Ovary (tissue), 9 donors: ENCODE data around the gene TBC1D16. TPM values are rescaled to one million over a fixed set of nuclear protein-coding genes. Genes with fewer than 3 reads are reported as not detected.

ENCODE experiments used
- DNase-seq, 5 donors: peaks; one replicate each; pipeline ENCODE4 v3.0.0-alpha.2; 2019 to 2020
- H3K27ac ChIP-seq, 2 donors: fragments of 200-600 bp; one replicate each; pipeline versions ENCODE4 v1.5.1 to v1.8.0; 2019 to 2022
- H3K27me3 ChIP-seq: fragments of 200-600 bp; one replicate; pipeline ENCODE4 v1.8.0; 2022
- H3K36me3 ChIP-seq: fragments of 200-600 bp; sonication (generic); one replicate; pipeline ENCODE4 v1.5.1; 2019
- H3K4me1 ChIP-seq: one replicate; pipeline ENCODE4 v1.8.1; 2013; ENCODE audit warnings: mild to moderate bottlenecking, moderate library complexity; ENCODE audit not compliant: insufficient read depth
- H3K4me3 ChIP-seq: fragments of 200-600 bp; sonication (generic); one replicate; pipeline ENCODE4 v1.5.1; 2017
- H3K9me3 ChIP-seq, 2 donors: fragments of 200-600 bp in 1 of 2; sonication (generic) in 1 of 2; one replicate each; pipeline versions ENCODE4 v1.5.1 to v1.8.1; 2013 to 2019; ENCODE audit warnings: mild to moderate bottlenecking in 1 of 2, moderate library complexity in 1 of 2
- EP300 ChIP-seq: sonication (generic); formaldehyde crosslinking; IDR thresholded peaks from one replicate; pipeline ENCODE4 v1.6.1; 2017; ENCODE audit warnings: antibody characterized with exemption
- POLR2A ChIP-seq: fragments of 450-650 bp; IDR thresholded peaks from one replicate; pipeline ENCODE4 v1.6.1; 2017; ENCODE audit warnings: antibody characterized with exemption, mild to moderate bottlenecking, moderate library complexity
- WGBS, 3 donors: extraction: QIAGEN DNeasy Blood & Tissue Kit in 1 of 3; methylation state at CpG; one replicate each; pipeline versions ENCODE4 v1.1.5 to v1.1.7; 2013 to 2017; 5-methylcytosine and 5-hydroxymethylcytosine counted together
- intact Hi-C, 4 donors: fragments of 100-400 bp; cut with DNase I; formaldehyde crosslinking; loops; one replicate each; pipeline versions ENCODE4 v1.11.0 to v1.15.1; 2022 to 2023
- polyA plus RNA-seq, 2 donors: library from polyadenylated mRNA; stranded (reverse); fragments of 200-250 nt in 1 of 2; fragments of 350-450 nt in 1 of 2; fragmentation: Illumina TruSeq in 1 of 2; extraction: RNeasy Lipid Tissue Mini Kit (QIAGEN cat#74804) in 1 of 2; gene quantifications; one replicate each; pipeline ENCODE4 v1.2.3, GENCODE V29; 2013 to 2014
- total RNA-seq, 7 donors: library from RNA; depleted of rRNA in 2 of 7; stranded (reverse); fragments of >200 nt in 2 of 7; fragmentation: NEBNext Ultra II Directional in 3 of 7; extraction: Animal tissue kit (Norgen Biotek cat#: 25700) in 3 of 7; gene quantifications; one replicate each; pipeline versions ENCODE4 v1.1.0 to v1.2.4, GENCODE V29; 2016 to 2023
- TF ChIP-seq, protein P1 (sequence below), 3 donors: fragments of 450-650 bp in 2 of 3; fragments of 200-600 bp in 1 of 3; IDR thresholded peaks; one replicate each; pipeline versions ENCODE4 v1.5.1 to v1.8.0; 2016 to 2022; ENCODE audit warnings: antibody characterized with exemption in 3 of 3, mild to moderate bottlenecking in 1 of 3
- donor health status: DM: no; HTN: no; CAD: no; lungs with moderate emphysema.
- donor health status: DM: no; HTN: no; CAD: no.
- donor health status: Bipolar disorder and iron deficiency.
- donor health status: DM: yes; HTN: yes; CAD: no.
- donor health status: DM: no; HTN: no; CAD: no.
- donor health status: DM: yes; HTN: yes; CAD: no.

The TBC1D16 gene
- total and polyA plus RNA-seq, 9 donors = 9.3 to 40.5 (median 27.1) TPM

- no peak overlapping the region for H3K4me3 ChIP-seq
- intact Hi-C loops = no loop called here
- H3K9me3 ChIP-seq = no peaks in the 10 kb centered on the region
- no peaks in the 10 kb centered on the region for H3K36me3 ChIP-seq
- WGBS, 3 donors = 73 to 75% (median 75%) methylated on average over 11 of the region's 11 CpGs
- H3K27ac ChIP-seq = no peak overlapping the region
- no peaks in the 10 kb centered on the region for H3K27me3 ChIP-seq
- no peaks in the 10 kb centered on the region for H3K4me1 ChIP-seq
- TF ChIP-seq POLR2A (no peak), EP300 (no peak)
- TF ChIP-seq, protein P1, sequence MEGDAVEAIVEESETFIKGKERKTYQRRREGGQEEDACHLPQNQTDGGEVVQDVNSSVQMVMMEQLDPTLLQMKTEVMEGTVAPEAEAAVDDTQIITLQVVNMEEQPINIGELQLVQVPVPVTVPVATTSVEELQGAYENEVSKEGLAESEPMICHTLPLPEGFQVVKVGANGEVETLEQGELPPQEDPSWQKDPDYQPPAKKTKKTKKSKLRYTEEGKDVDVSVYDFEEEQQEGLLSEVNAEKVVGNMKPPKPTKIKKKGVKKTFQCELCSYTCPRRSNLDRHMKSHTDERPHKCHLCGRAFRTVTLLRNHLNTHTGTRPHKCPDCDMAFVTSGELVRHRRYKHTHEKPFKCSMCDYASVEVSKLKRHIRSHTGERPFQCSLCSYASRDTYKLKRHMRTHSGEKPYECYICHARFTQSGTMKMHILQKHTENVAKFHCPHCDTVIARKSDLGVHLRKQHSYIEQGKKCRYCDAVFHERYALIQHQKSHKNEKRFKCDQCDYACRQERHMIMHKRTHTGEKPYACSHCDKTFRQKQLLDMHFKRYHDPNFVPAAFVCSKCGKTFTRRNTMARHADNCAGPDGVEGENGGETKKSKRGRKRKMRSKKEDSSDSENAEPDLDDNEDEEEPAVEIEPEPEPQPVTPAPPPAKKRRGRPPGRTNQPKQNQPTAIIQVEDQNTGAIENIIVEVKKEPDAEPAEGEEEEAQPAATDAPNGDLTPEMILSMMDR (IDR thresholded peaks at IDR 0.05) = no peak
- no peak for DNase-seq
Observed at GRCh38 chr17:79892457-79893241, 143.0 kb downstream of the TBC1D16 start.

DNA sequence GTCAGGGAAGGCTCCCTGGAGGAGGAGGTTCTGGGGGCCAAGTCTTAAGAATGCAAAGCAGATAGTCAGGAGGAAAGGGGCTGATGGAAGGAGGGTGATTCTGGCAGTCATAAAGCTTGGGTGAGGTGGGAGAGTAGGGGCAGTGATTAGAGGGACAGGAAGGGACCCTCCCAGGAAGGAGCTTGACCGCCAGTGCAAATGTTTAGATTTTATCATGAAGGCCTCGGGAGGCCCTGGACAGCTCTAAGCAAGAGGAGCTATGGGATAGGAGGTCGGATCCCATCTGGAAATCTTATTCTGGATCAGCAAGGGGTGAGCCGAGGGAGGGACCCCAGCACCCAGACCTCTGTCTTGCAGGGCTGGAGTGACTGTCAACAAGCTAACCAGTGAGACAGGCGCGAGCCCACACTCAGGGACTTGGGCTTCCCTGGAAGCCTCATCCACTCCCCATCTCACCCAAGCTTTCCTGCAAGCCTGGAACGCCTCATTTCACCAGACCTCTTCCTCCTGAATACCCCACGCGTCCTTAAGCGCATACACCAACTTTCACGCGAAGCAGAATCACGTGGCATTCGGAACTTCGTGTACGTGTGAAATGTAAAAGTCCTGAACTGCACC is 144.4 kb downstream of the TBC1D16 start:
- Histone ChIP-seq H3K4me1 (no peaks in the 10 kb centered on the region), H3K27me3 (no peaks in the 10 kb centered on the region), H3K9me3 (no peaks in the 10 kb centered on the region), H3K36me3 (no peaks in the 10 kb centered on the region), H3K27ac (no peak overlapping the region), H3K4me3 (no peak overlapping the region)
- DNase-seq = peak in 1 of 5 donors; percentile 13
- intact Hi-C loops = no loop called here
- TF ChIP-seq EP300 = no peak
- no peak for TF ChIP-seq POLR2A
- TF ChIP-seq, protein P1 (IDR thresholded peaks at IDR 0.05) = no peak
- 75 to 85% (median 79%) methylated on average over 16 of the region's 16 CpGs for WGBS, 3 donors

DNA sequence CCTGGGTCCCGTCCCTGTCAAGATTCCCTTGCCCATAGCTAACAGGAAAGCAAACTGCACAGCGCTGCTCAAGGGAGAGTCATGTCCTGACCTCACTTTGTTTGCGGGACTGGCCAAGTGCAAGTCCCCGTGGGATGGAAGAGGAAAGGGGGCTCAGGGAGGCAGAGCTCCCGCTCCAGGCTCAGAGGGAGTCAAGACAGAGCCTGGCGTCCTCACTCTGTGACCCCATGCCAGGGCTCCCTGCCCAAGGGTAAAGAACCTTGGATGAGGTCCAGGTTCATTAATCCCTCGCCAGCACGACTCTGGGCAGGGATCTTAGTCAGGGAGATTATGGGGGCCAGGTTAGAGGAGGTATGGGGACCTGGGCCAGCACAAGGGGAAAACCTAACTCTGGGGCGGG is 145.0 kb downstream of the TBC1D16 start:
- no peak for TF ChIP-seq POLR2A
- TF ChIP-seq, protein P1 (IDR thresholded peaks at IDR 0.05) = no peak
- TF ChIP-seq EP300 = no peak
- Histone ChIP-seq H3K4me1 (no peaks in the 10 kb centered on the region), H3K4me3 (no peak overlapping the region), H3K27ac (no peak overlapping the region), H3K36me3 (no peaks in the 10 kb centered on the region), H3K27me3 (no peaks in the 10 kb centered on the region), H3K9me3 (no peaks in the 10 kb centered on the region)
- peak in 1 of 5 donors; percentile 24 for DNase-seq
- intact Hi-C loops = no loop called here
- 27 to 33% (median 29%) methylated on average over 9 of the region's 9 CpGs for WGBS, 3 donors

DNA sequence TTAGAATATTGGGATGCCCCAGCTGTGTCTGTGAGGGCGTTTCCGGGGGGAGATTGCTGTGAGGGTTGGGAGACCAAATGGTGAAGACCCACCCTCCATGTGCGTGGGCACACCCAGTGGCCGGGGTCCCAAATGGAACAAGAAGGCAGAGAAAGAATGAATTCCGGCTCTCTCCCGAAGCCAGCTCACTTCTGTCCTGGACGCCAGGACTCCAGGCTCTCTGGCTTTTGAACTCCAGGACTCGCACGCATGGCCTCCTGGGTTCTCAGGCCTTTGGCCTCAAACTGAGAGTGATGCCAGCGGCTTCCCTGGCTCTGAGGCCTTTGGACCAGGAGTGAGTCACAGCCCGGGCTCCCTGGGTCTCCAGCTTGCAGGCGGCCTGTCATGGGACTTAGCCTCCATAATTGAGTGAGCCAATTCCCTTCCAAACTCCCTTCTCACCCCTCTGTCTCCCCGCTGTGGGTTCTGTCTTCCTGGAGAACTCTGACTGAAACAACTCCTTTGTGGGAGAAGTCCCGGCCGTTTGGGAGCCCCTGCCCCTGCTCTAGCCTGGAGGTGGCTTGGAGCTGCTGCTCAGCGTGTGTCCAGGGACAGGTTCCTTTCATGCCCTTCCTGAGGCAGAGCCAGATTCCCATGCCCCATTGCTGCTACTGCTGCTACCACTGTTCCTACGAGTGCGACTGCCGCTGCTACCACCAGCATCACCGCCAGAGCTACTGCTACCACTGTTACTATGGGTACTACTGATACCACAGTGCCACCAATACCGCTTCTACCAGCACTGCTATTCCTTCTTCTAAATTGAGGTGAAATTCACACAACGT is 146.6 kb downstream of the TBC1D16 start:
- no peaks in the 10 kb centered on the region for H3K9me3 ChIP-seq
- H3K27ac ChIP-seq = no peak overlapping the region
- no peaks in the 10 kb centered on the region for H3K4me1 ChIP-seq
- 81 to 84% (median 81%) methylated on average over 22 of the region's 22 CpGs for WGBS, 3 donors
- peak in 1 of 5 donors; percentile 24 for DNase-seq
- TF ChIP-seq POLR2A = no peak
- TF ChIP-seq, protein P1 (IDR thresholded peaks at IDR 0.05) = no peak
- no peak for TF ChIP-seq EP300
- no peaks in the 10 kb centered on the region for H3K36me3 ChIP-seq
- H3K27me3 ChIP-seq = no peaks in the 10 kb centered on the region
- no peak overlapping the region for H3K4me3 ChIP-seq
- intact Hi-C loops = no loop called here
